NCI-H526 (cell line): ENCODE results near the gene PDIA5.

Experiments
- DNase-seq, 2 experiments: peaks; one replicate each; lab custom pipeline; 2025; lab: John Stamatoyannopoulos, UW

PDIA5 gene

DNA sequence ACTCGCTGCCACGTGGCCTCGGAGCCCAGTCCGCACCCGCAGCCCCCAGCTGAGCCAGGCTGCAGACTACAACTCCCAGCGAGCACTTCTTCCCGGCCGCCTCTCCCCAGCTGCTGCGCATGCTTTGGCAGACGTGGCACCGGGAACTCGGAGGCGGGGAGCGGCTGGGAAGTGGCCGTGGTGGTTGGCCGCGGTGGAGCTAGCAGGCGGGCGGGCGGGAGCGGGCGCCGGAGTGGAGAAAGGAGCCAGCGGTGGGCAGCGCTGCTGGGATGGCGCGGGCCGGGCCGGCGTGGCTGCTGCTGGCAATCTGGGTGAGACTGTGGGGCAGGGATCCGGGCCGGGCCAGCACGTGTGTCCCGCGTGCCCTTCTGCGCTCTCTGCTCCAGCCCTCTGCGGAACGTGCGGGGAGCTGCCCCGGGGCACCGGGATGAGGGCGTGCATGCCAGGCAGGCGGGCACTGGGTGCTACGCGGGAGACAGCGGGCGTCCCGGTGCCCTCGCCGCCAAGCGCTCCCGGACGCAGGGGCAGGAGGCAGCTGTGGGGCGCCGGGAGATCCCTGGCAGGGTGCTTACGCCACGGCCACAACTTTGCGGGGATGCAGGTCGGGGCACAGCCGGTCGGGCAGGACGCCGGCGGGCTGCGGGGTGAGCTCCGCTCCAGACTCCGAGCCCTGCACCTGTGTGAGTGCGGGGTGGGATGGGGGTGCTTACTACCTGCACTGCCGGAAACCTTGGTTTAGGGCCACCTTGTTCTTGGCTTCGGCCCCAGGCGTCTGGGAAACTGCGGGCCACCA is at the start of gene PDIA5:
Gene PDIA5, plus strand, starts transcription at position 130 of the 793 bp plus-strand sequence. Its CDS starts 140 bp downstream, at position 270.
- DNase-seq, result peak; percentile 89 to 96

DNA sequence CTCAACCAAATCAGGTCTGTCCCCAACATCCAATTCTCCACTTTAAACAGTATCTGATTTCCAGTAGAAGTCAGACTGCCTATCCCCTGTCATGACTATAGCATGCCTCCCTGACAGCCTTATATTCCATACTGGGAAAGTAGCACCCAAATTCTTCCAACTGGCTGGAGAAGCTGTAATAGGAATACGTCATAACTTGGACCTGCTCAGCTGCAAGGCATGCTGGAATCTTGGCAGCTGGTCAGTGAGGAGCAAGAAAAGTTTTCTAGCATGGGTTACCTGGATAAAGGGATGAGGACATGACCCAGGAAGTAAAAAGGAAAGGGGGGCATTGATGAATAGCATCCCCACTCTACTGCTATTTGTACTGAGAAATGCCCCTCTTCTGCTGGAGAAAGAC is 48.1 kb upstream of the PDIA5 start:
- no peak for DNase-seq

DNA sequence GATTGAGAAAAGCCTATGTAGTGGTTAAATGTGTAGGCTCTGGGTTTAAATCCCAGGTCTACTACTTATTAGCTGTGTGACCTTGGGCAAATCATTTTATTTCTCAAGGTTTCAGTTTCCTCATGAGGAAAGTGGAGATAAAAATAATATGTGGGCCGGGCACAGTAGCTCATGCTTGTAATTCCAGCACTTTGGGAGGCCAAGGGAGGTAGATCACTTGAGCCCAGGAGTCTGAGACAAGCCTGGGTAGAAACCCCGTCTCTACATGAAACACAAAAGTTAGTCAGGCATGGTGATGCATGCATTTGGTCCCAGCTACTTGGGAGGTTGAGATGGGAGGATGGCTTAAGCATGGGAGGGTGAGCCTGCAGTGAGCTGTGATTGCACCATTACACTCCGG is 47.7 kb upstream of the PDIA5 start:
- DNase-seq, result no peak

DNA sequence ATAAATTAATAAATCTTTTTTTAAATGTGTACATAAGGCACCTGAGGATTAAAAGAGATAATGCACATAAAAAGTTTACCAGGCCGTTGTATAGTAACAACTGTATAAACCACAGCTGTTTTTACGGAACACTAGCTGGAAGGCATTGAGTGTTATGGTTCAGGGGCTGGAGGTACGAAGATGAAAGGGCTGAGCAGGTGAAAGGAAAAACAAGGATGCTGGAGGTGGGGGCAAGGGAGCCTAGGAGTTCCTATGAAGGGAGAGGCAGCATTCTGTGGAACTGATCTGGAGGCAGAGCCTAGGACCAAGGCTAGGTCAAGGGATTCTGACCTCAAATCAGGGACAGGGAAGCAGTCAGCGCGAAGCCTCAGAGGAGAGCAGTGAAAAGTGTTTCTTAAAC is 47.2 kb upstream of the PDIA5 start:
- DNase-seq, result no peak

DNA sequence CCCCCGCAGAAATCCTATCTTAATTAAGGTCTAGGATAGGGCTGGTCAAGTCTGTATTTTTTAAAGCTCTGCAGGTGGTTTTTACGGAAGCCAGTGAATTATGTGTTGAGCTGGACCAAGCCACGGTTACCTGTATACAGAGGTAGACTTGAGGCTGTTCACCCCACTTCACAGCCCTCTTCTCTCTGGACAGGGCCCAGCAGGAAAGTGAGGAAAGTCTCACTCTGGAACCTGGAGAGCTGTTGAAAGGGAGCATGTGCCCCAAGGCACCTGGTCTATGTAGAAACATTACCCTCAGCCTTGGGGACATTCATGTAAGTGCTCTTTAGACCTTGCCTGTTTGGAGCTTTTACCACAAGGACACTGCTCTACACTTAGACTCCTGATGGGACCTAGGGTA is 46.1 kb upstream of the PDIA5 start:
- DNase-seq, result no peak

DNA sequence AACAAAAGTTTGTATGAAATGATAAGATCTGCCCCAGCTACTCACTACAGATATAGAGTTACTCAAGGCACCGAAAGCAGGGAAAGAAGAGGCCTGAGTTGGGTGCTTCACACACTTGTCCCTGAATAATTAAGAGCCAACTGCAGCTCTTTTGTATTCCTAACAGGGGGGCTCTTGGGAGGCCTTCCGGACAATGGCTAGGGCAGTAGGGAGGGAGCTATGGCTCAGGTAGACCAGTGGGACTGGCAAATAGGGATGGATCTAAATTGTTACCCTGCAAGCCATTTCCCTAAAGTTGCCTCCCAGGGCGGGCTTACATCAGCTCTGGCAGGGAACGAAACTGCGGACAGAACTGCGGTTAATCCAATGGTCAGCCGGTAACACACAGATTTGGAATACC is 45.4 kb upstream of the PDIA5 start:
- no peak for DNase-seq

DNA sequence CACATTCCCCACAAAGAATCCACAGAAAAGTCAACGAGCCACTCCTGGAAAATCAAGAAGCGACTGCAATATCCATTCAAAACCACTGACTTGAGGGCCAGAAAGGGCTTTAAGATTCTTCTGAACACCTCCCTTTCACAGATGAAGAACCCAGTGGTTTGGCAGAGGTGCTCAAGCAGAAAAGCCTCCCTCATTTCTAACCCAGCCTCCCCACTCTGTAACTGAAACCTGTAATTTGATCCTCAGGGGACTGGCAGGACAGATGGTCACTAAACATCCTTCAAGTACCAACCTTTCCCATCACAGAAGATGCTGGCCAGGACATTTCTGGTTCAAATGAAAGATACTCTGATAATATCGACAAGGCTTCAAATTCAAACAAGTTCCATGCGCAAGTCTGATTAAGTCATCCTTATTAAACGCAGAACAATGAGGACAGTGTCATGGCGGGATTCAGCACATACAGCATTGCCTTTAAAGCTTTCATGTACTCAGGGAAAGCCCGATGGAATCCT is 44.8 kb upstream of the PDIA5 start:
- no peak for DNase-seq

DNA sequence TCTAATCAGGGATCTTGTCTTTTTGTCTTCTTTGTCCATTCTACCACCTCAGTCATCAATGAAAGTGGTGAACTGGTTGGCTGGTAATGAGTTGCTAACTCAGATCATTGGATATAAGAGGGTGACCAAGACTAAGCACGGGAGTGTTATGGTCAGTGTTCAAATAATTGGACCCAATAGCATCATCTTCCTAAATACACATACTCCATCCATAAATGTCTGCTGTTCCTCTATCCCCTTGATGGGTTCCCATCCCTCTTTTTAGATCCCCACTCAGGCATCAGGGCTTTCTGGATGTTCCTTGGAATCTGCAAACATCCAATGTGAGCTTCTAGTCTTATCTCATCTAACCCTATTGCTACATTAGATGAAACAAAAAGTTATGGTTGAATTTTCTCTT is 42.8 kb upstream of the PDIA5 start:
- no peak for DNase-seq

DNA sequence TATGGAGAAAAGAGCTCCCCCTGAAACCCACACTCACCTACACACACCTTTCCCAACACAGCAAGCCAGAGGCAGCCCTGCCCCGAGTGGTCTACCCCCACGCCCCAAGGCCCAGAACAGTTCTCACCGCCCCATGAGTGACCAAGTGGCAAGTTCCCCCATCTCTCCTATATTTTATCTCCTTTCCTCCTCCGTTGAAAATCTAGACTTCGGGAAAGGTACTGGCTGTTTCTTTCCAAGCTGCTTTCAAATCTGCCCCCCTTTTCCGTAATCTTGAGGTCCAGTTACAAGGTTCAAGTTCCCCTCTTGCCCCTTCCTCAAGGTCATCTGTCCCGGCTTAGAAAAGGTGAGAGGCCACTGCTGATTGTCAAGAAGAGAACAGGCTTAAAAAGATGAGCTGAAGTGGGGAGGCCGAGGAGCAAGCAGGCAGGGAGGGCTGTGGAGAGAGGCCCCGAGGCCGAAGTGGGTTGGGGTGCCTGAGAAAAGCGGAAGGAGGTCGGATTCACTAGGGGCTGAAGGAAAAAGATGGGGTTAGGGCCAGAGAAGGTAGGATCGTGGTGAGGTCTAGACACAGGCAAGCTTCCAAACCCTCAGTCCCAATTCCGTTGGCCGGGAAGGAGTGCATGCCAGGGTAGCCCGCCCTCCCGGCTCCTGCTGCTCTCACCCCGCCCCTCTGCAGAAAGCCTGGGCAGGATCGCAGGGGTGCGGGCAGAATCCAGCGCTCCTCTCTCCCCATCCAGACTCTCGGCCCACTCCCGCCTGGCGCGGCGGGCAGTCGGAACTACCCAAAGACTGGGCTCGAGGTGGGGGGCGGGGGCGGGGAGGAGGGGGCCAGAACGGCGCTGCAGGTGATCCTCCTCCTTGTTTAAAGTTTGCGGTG is 40.9 kb upstream of the PDIA5 start:
- peak in 1 of 2 experiments; percentile 73 for DNase-seq

DNA sequence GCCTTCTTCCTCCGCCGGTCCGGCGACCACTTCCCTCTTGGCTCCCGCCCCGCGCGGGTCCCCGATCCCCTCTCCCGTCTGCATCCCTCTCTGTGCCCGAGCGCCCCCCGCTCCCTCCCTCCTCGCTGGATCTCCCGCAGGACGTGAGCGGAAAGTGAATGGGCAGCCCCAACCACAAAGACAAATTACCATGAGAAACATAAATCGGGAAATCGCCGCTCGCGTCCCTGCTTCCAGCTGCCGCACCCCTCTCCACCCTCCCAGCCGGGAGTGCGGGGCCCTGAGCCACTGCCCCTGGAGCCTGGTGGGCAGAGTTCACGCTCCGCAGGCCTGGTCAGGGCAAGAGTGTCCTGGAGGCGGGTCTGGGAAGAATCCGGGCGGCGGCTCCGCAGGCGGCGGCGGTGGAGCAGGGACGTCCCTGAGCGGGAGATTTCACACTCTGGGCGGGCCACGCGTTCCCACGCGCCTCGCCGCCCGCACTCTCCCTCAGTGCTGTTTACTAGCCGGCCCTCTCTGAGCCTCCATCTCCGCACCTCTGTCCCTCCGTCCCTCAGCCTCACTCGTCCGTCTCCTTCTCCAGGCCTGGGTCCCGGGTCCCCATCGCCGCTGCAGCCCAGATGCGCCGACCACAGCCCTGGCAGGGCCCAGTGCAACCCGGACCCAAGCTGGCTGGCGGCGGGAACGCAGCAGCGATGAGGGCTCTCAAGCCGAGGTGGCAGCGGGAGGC is 40.1 kb upstream of the PDIA5 start:
- peak; percentile 13 to 83 for DNase-seq

DNA sequence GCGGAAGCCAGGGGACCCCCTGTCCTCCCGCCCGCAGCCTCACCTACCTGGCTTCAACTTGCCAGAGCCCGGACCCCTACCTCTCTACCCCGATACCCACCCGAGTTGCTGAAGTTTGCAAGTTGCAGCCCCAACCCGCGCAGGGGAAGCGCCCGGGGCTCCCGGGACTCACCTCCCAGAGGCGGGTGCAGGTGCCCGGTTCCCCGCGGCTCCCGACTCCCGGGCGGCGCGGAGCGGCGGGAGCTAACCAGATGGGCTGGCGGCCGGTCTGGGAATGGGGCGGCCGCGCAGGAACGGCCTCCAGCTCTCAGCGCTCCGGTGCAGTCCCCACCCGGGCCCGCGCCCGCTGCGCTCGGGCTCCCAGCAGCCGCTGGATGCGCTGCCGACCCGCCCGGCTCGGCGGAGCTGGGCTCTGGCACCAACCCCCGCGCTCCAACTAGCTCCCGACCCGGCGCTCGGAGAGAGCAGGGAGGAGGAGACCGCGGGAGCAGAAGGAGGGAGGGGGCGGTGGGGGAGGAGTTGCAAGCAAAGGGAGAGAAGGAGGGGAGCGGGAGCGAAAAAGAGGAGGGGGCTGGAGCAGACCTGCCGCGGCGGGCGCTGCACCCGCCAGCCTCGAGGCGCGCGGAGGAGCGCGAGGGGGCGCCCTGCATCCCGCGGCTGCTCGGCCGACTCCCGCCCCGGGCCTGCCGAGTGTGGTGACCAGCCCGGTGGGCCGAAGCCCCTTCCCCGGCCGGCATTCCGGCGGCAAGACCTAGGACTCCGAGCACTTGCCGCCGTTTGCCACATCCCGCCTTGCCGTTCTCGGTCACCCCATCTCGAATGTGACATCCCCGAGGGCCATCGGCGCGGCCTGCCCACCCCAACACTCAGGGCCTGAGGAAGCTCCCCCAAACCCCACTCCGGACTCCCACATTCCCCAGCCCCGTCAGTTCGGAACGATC is 39.3 kb upstream of the PDIA5 start, which contains the start of gene SEMA5B:
Gene SEMA5B, minus strand, starts transcription at position 472 of the 941 bp plus-strand sequence. CDS start 66,500 bp downstream, outside the sequence.
- peak; percentile 56 to 91 for DNase-seq

DNA sequence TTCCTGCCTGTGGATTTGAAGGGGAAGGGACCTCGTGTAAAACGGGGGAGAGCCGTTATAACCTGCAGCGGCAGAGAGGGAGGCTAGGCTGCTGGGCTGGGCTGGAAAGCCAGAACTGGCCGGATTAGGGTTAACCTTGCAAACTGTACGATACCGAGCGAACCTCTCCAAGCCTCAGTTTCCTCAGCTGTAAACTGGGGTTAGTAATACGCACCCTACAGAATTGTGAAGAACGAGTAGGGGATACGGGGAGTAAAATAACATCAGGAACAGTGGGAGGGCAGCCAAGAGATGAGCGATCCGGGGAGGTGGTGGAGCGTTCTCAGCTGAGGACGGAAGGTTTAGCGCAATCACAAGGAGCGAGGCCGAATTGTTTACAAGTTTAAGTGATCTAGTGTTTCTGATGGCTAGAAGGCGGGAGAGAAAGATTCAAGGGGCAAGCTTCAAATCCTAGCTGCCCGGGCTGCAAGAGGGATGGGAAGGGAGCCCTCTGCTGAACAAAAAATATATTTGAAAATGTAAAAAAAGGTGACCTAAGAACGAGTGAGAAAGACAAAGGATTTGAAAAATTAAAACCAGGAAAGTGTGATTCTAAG is 38.5 kb upstream of the PDIA5 start:
- DNase-seq, result peak; percentile 34 to 77

DNA sequence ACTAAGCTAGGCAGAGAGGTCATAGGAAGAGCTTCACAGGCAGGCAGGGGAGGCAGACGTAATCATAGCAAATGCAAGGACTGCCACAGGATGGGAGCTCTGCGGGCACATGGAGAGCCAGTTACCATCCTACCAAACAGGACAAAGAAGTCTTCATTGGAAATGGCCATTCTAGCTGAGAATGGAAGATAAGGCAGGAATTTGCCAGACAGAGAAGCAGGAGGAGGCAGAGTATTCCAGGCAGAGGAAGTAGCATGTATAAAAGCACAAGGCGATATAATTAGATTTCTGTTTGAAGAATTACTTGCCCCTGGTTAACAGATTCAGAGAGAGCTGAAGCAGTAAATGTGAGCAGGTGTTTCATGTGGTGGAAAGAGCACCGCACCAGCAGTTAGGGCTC is 35.8 kb upstream of the PDIA5 start:
- no peak for DNase-seq

DNA sequence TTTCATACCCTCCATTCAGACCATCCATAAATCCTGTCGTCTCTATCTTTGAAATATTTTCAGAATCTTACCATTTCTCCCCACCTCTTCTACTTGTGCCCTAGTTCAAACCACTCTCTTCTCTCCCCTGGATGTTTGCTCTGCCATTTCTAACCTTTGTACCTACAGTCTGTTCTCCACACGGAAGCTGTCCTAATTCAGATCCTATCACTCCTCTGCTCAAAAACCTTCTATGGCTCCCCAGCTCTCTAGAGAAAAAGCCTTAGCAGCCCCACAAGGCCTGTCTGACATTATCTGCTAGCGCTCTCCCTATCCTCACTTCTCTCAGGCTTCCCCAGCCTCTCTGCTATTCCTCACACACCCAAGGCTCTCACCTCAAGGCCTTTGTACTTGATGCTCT is 34.8 kb upstream of the PDIA5 start:
- no peak for DNase-seq

DNA sequence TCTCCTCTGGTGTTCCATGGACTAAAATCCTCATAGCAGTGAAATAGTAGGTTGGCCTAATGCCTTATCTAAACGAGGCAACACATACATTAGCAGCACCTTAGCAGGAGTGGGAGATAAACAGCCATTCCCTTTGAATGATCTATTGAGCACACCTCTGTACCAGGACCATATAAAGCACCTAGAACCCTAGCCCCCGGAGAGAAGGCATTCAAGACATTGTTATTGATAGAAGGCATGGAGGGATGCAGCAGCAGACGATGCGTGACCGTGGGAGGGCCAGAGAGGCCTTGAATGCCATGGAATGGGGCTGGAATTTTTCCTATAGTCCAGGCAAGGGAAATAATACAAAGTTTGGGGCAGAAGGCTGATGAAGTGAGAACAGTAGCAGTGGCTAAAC is 32.7 kb upstream of the PDIA5 start:
- DNase-seq, result no peak

DNA sequence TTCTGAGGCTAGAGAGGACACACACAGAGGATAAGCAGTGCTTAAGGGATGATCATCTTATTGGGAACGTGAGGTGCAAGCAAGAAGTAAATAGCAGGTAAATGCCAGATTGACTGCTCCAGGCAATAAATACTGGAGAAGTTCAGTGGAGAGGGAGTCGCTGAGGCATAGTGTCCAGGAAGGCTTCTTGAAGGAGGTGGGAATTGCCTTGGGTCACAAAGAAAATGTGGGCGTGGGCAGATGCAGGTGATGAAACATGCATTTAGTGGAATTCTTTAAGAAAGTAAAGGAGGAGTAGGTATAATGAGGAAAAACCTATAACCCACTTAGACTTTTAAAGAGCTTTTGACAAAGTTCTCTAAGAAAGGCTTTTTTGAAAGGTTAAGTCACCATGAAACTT is 31.8 kb upstream of the PDIA5 start:
- no peak for DNase-seq

DNA sequence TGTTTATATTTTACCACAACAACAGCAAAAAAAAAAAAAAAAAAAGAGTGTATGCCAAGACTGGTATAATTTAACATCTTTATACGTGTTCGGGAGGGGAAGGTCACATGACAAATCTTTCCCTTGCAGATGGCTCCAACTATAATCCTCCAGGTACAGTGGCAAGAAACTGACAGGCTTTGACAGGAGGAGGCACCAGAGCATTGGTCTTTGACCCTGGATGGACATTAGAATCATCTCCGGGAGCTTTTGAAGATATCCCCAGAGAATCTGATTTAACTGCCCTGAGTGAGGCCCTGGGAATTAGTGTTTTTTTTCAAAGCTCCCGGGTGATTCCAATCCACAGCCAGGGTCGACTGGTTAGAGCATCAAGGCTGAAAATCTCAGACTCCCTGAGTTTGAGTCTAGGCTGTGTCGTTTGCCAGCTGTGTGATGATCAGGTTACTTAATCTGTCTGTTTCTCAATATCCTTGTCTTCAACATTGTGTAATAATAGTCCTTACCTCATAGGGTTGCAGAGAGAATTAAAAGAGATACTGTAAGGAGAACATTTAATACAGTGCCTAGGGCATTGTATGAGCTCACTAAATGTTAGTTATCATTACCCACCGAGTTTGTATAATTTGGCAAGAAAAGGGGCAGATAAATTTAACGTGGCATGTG is 30.3 kb upstream of the PDIA5 start:
- DNase-seq, result no peak

DNA sequence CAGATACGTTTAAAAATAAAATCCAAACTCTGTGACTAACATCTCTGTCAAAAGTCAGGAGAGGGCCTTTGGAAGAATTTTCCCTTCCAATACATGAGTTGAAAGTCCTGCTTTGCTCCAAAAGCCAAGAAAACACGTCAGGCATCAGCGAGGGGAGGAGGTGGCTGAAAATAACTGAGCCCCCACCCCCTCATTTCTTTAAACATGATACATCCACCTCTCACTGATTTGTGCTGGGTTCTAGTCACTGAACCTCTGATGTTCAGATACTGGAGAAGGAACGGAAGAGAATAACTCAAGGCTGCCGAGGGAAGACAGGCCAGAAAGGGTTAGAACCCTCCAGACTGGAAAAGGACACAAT is 29.8 kb upstream of the PDIA5 start:
- no peak for DNase-seq

DNA sequence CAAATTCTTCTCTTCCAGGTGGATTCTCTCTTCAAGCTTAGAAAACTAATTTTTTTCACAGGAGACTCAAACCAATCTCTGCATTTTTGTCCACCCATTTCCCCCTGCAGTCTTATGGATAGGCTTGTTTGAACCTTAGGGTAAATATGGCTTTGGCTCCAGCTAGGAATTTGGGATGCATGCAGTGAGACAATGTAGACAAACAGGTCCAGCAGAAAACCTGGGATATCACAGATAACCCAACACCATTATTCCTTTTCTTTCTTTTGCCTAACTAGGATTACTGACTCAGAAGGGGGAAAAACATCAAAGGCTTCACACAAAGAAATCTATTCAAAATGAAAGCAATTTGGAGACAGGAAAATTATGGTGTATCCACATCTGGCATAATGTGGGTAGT is 28.1 kb upstream of the PDIA5 start:
- DNase-seq, result no peak

DNA sequence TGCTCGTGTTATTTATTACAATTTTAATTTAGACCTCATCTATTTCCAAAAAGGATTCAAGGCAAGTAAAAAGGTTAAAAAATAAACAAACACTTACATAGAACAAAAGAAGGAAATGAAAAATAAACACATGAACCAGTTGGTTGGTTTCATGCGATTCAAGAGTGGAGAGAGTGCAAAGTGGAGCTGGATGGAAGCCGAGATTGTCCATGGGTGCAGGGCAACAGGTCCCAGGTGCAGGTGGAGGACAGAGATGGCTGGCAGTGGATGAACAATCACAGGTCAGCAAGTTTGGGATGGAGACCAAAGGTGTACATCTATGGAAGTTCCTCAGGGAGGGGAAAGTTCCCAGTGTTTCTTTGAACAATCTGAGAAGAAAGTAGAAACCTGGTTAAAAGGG is 27.6 kb upstream of the PDIA5 start:
- DNase-seq, result no peak
